Mucosa of gallbladder (tissue), 1 donor: ENCODE data around the gene SIGLEC14. TPM values are rescaled to one million over a fixed set of nuclear protein-coding genes. Genes with fewer than 3 reads are reported as not detected.
"Not testable (repeated sequence)": the region's sequence is repeated elsewhere in the genome, so short reads cannot be mapped to it uniquely, and the experiment has no call there.

Source experiments
- DNase-seq: peaks from one replicate; pipeline ENCODE4 v3.0.0-alpha.2; 2020; ENCODE audit warnings: low spot score
- total RNA-seq: library from RNA; stranded (reverse); gene quantifications from one replicate; pipeline ENCODE4 v1.2.1, GENCODE V29; 2021
- donor health status: DM: no; HTN: no; CAD: no.

Gene SIGLEC14
- total RNA-seq = 5.9 TPM

DNA sequence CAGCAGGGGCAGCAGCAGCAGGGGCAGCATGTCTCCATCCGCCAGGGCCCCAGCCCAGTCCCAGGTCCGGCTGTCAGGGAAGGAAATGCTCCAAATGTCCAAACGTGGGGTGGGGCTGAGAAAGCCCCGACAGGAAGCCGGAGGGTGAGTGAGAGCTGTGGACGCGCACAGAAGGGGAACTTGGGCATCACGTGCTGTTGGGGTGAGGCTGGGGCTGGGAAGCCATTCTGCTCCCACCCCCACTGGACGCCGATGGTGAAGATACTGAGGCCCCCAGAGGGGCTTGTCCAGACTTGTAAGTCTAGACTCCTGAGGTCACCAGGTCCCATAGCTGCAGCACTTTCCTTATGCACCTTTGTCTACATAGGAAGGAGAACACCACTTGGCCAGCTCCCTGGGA, at the start of gene SIGLEC14:
SIGLEC14 (minus strand) TSS at position 96 of the 400 bp plus-strand sequence; CDS start at position 30, 66 bp downstream.
- not testable (repeated sequence) for DNase-seq

GRCh38 chr19:51695702-51696315, 49.2 kb upstream of the SIGLEC14 start:
- DNase-seq = no peak

- no peak for DNase-seq
Observed at GRCh38 chr19:51695088-51695487, 48.5 kb upstream of the SIGLEC14 start.

- no peak for DNase-seq
Observed at GRCh38 chr19:51694318-51695085, 47.9 kb upstream of the SIGLEC14 start.

DNA sequence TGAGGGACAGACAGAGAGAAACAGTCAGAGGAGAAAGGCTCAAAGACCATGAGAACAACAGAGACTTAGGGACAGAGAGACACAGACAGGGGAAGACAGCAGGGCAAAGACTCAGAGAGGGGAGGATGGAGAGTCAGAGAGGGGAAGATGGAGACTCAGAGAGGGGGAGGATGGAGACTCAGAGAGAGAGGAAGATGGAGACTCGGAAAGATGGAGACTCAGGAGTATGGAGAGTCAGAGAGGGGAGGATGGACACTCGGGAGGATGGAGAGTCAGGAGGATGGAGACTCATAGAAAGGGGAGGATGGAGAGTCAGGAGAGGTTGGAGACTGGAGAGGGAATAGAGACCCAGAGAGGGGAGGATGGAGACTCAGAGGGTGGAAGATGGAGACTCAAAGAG, 47.2 kb upstream of the SIGLEC14 start:
- DNase-seq = no peak

DNA sequence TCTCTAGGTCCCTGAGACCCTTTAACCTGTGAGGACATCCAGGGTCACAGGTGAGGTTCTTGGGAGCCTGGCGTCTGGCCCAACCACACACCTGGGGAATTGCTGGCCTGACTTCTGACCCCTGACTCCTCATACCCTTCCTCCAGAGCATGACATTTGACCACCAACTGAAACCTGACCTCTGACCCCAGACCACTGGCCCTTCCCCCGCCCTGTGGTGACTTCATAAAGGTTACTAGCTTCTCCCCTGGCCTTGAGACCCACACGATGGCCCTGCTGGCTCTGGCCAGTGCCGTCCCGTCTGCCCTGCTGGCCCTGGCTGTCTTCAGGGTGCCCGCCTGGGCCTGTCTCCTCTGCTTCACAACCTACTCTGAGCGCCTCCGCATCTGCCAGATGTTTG, 46.6 kb upstream of the SIGLEC14 start, which contains the start of gene SPACA6:
SPACA6 (plus strand) TSS at position 71 of the 400 bp plus-strand sequence; CDS start at position 268, 197 bp downstream.
- no peak for DNase-seq

DNA sequence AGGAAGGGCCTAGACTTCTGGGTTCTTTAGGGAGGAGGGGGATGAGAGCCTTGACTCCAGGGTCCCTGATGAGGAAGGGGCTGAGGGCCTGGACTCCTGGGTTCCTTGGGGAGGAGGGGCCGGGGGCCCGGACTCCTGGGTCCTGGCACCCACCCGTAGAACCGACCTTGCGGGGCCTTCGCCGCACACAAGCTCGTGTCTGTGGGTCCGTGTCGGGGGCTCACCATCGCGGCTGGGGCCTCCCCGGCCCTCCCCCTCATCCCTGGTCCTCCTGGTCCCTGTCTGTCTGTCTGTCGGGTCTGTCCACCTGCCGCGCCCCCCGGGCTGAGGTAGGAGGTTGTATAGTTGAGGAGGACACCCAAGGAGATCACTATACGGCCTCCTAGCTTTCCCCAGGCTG, 45.8 kb upstream of the SIGLEC14 start:
- no peak for DNase-seq

DNA sequence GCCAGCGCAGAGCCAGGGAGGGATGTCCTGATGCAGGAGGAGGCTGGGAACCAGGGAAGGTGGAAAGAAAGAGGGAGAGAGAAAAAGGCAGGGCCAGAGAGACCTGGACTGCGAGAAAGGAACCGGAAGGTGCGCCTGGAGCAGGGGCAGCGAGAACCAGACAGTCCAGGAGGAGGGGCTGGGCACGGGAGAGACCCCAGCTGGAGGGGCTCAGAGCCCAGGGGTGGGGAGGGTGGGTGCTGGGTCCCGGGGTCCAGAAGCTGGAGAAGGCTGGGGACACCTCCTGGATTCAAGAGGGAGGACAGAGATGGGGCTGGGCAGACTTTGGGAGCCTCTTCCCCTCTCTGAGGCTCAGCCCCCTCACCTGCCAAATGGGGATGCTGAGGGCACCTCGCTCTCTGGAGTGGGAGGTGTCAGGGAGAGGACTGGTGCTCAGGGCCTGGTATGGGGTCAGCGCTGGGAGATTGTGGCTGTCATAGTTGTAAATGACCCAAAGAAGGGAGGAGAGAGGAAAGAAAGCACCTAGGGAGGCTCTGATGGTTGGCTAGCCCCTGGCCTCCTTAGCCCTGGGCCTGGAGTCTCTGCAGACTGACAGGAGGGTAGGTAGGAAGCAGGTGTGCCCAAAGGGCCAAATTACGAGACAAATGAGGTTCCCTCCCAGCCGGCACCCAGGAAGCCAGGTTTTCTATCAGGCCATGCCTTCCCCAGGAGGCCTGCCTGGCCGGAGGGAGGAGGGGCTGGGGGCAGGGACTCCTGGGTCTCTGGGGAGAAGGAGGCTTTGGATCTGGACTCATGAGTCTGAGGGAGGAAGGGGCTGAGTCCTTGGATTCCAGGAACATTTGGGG, 45.2 kb upstream of the SIGLEC14 start:
- DNase-seq = no peak

DNA sequence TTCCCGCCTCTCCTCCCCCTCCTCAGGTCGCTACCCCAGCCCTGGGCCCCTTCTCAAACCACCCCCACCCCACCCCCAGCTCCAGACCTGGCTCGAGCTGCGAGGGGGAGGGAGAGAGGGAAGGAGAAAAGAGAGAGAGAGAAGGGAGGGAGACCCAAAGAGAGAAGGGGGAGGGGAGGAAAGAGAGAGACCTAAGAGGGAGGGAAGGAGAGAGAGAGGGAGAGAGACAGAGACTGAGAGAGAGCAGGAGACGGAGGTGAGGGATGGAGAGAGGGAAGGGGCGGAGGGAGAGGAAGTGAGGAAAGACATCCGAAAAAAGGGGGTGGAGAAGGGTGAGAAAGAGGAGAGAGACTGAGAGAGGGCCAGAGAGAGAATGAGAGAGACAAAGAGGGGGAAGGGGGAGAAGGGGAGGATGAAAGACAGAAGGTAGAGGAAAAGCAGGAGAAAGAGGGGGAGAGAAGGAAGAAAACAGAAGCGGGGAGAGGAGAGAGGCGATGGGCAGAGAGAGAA, 44.5 kb upstream of the SIGLEC14 start:
- DNase-seq = no peak

DNA sequence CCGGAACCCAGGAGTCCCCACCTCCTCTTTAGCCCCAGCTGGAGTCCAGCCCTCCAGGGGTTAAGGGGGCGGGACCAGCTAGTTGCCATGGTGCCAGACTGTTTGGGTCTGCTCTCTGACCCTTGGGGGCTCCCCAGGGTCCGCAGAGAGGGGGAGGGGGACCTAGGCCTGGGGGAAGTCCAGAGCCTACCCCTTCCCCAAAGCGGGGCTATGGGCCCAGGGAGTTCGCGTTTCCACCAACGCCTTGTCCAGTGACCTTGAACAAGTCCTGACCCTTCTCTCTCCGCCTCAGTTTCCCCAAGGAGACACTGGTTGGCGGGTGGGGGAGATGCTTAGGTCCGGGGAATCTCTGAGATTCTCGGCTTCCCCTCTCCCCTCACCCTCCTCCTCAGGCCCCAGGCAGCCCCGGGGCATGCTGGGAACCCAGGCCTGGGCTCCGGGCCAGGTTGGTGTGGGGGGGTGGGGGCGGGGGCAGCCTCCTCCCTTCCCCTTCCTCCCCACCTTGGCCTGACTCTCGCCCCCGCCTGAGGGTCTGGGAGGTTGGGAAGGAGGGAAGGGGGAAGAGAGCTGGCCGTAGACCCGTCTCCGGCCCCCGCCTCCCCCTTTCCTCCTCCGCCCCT, 43.9 kb upstream of the SIGLEC14 start:
- DNase-seq = peak; percentile 45

DNA sequence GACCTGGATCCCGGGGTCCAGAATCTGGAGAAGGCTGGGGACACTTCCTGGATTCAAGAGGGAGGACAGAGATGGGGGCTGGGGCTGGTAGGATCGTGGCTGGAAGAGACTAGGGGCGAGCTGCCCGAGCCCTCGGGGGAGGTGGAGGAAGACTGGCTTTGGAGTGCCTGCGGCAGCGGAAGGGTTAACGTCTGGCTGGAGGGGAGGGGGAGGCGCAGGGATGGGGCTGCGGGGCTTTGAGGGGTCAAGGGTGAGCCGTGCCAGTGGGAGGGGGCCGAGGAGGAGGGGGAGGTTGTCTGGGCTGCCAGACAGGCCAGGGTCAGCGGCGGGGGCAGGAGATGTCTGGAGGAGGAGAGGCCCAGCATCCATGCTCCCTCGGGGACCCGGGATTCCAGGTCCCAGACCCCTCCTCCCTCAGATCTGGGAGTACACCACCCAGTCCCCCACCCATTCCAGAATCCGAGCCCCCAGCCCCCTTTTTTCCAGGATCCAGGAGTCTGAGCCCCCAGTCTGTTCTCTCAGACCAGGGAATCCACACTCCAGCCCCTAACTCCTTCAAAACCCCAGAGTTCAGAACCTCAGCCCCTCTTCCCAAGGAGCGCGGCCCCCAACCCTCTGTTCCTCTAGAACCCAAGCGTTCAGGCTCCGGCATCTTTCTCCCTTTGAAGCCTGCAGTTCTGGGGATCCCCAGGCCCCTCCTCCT, 43.3 kb upstream of the SIGLEC14 start:
- DNase-seq = no peak

- peak; percentile 91 for DNase-seq
Observed at GRCh38 chr19:51688671-51689571, 42.3 kb upstream of the SIGLEC14 start.

- peak; percentile 42 for DNase-seq
Observed at GRCh38 chr19:51687791-51688670, 41.4 kb upstream of the SIGLEC14 start.

- DNase-seq = no peak
Observed at GRCh38 chr19:51686171-51686570, 39.5 kb upstream of the SIGLEC14 start.

DNA sequence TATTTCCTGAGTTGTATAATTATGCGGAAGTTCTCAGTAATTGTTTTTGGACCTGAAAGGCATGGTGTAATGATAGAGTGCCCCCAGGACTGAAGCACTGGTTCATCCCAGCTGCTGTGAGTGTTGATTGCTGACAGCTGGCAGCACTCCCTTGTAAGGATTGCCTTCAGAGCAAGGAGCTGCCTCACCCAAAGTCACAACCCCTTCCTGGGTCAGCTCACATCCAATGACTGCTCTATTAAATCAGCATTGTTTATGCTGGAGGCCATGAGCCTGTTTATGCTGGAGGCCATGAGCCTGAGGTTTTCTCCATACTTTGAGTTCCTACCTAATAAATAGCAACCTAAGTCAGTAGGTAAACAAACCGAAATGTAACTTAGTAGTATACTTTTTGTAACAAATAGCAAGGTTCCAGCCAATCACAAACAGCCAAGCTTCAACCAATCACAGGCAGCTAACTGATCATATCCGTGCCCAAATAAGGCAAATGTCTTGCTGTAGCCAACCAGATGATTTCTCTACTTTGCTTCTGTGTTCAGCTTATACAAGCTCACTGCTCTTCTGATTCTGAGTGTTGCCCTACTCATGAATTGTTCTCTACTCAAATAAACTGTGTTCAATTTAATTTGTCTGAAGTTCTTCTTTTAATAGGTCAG, 34.8 kb upstream of the SIGLEC14 start:
- no peak for DNase-seq

DNA sequence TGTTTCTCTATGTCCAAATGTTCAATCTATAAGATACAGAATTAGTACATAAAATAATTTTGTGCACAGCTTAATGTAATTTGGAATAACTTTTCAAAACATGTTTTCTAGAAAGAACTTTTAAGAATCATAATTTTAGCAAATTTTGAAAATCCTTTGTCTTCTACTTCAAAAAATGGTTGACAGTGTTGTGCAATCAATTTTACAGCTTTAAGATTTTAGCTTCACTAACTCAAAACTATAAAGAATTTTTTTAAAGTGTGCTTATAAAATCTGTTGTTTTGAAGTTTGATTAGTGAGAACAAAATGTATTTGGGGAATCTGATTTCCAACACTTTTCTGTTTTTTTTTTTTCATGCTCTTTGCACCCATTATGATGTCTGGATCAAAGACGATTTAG, 33.8 kb upstream of the SIGLEC14 start:
- no peak for DNase-seq

DNA sequence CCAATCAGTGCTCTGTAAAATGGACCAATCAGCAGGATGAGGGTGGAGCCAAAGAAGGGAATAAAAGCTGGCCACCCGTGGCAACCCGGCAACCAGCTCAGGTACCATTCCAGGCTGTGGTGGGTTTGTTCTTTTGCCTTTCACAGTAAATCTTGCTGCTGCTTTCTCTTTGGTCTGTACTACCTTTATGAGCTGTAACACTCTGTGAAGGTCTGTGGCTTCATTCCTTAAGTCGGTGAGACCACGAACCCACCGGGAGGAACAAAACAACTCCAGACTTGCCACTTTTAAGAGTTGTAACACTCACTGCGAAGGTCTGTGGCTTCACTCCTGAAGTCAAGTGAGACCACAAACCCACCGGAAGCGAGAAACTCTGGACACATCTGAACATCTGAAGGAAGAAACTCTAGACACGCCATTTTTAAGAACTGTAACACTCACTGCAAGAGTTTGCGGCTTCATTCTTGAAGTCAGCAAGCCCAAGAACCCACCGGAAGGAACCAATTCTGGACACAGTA, 30.0 kb upstream of the SIGLEC14 start:
- no peak for DNase-seq

- DNase-seq = not testable (repeated sequence)
Observed at GRCh38 chr19:51675911-51676565, 29.4 kb upstream of the SIGLEC14 start.
